HuH-7 (cell line): ENCODE results near the gene MAPK8IP3.
A peak's percentile ranks its signal among the peaks of the same experiment; 100 is the strongest.

Source experiments
- DNase-seq: peaks from one replicate; pipeline ENCODE4 v3.0.0; 2011; ENCODE audit warnings: low spot score

MAPK8IP3 gene

DNA sequence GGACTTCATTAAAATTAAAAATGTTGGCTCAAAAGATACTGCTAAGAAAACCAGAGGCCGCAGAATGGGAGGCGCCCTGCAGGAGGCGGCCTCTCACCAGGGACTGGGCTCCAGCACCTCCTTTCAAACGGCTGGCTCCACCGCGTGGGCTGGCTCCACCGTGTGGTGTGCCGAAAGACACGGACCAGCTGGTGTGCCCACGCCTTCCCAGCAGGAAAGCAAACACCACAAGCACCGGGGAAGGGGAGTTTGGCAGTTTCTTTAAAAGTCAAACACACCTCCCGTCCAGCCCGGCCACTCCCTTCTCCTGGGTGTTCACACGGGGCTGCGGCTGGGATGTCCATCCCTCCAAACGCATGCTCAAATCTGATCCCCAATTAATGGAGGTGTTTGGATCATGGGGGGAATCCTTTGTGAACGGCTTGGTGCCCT is 106.8 kb downstream of the MAPK8IP3 start:
- peak; percentile 80 for DNase-seq

DNA sequence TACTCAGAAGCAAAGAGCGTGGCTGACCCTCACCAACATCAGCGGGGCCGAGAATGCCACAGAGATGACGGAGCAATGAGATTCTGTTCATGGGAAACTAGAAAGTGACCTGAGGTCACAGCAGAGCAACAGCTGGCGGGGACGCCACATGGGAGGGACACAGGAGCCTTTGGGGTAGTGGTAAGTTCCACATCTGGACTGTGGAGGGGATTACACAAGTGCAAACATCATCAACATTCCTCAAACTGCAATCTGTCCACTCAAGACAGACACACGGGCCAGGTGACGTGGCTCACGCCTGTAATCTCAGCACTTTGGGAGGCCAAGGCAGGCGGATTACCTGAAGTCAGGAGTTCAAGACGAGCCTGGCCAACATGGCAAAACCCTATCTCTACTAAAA is 109.5 kb downstream of the MAPK8IP3 start:
- DNase-seq: no peak

DNA sequence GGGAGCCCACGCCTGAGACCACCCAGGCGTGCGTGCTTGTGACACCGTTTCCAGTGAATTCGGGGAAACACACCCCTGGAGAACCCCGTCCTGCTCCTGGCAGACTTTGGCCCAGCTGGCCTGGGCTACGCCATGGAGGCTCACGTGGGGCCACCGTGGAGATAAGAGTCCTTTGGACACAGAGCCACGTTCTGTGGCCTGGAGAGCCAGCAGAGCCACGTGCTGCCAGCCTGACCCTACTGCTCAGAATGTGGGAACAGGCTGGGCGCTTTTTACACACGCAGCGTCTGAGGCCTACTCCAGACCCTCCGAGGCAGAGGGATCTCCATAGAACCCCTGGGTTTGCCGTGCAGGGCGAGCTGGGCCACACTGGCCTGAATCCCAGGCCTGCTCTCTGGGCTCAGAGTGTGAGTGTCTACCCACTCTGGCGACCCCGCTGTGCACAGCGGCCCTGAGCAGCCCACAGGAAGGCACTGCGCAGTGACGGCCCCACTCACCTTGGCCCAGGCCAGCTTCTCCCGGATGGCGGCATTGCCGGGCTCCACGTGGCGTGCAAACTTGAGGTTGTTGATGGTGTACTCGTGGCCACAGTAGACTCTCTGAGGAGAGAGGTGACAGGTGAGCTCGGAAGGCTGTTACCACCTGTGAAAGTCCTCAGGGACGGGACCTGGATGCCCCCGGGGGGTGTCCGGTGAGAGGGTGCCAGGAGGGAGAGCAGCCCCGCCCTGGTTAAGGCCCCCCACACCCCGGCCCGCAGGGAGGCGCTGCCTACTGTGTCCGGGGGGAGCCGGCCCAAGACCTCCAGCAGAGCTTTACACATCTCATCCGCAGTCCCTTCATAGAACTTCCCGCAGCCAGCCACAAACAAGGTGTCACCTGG is 110.6 kb downstream of the MAPK8IP3 start:
- DNase-seq: no peak

DNA sequence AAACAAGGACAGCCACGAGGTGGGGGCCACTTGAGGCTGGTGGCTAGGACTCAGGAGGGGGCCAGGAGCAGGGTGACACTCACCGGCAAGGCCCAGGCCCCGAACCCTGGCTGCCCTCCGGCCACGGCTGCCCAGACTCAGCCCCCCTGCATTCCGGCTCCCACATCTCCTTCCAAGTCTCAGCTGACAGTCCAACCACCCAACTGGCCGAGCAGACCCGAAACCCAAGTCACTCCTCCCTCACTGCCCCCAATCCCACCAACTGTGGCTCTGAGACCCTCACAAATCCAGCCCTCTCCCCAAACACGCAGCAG is 111.2 kb downstream of the MAPK8IP3 start:
- DNase-seq: no peak

DNA sequence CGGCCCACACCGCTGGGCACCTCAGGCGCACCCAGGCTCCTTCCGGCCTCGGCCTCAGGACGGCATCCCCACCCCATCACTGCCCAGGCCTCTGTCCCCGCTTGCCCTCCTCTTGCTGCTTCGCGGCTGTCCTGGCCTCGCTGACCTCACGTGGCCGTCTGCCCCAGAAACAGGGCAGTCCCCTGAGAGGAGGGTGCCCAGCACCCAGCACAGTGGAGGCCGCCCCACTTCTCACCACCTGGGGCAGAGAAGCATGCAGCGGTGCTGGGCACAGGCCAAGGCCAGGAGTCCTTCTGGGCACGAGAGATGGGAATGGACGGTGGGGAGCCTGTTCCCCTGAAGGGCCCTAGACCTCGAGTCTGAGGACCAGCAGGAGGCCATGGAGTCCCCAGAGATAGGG is 111.7 kb downstream of the MAPK8IP3 start:
- no peak for DNase-seq

DNA sequence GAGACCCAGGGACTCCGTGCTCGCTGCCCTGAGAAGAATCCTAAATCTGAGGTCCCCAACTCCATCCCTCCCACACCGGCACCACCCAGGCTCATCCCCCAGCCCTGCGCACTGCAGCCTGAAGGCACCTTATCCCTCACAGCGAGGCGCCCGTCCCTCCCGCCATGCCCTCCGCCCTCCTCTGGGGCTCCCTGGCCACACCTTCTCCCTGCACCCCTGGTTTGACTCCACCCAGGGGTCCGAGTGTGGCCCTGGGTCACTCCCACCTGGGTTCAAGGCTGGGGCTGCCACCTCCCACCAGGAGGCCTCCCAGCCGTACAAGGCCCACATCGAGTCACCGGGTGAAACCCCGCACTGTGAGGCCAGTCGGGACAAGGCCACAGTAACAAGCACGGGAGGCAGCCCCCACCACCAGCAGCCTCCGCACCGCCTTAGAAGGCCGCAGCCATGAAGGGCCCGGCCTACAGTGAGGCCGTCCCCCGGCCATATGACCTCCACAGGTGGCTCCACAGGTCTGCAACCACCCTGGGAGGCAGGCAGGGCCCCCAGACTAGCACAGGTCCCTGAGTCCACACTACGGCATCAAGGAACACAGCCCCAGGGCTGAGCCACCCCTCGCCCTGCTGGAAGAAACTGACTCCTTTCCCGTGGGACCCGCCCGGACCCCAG is 112.3 kb downstream of the MAPK8IP3 start:
- no peak for DNase-seq

DNA sequence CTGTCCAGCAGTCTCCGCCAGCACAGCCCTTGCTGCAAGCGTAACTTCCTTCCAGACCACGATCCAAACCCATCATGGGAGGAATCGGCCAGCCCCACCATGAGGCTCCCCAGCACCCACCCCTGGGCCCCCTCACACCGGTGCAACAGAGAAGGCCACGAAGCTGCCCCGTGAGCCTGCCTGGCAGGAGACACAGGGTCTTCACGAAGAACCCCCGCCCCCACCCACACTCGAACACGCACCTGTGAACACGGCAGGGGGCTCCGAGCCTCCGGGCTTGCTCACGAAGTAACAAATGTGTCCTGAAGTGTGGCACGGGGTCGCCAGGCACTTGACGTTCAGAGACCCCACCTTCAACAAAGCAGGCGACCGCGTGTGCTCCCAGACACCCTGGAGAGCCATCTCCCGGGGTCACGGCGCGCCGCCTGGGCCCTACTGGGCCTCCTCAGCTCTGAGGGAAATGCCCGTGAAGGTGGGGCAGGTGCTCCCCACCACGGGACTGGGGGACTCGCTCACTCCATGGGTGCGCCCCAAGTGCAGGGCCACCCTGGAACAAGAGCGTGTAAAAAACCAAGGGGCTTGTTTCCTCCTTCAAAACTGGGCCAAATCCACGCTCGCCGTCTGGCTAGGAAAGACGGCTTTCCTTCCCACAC is 113.0 kb downstream of the MAPK8IP3 start:
- DNase-seq: no peak

DNA sequence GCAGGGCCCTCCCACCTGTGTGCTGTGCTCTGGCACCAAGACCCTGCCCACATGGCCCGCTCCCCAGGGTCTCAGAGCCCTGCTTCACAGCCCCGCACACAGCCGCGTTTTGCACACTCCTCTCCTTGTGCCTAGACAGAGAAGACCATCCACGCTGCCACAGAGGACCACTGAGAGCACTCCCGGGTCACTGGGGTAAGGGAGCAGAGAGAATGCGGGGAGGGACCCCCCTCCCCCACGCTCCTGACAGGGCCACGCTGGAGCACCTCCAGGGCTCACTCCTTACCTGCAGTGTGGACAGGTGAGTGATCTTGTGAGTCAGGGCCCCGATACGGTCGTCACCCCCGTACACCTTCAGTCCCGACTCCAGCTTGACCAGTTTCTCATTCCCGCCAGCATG is 113.6 kb downstream of the MAPK8IP3 start:
- no peak for DNase-seq
